CD4-positive, alpha-beta T cell (primary cell): ENCODE measurements around the gene SORCS2. TPM values are rescaled to one million over a fixed set of nuclear protein-coding genes. Genes with fewer than 3 reads are reported as not detected.
A peak's percentile ranks its signal among the peaks of the same experiment; 100 is the strongest.

ENCODE experiments used
- ATAC-seq: fragments of 200-7000 bp; cut with Tn5 transposase; one replicate; pipeline ENCODE4 v1.10.0; 2022; ENCODE audit warnings: mild to moderate bottlenecking; ENCODE audit not compliant: poor library complexity
- CTCF ChIA-PET: fragments of 350-600 bp; sonication (Branson Sonifier 250); formaldehyde crosslinking; loops from one replicate; lab custom pipeline; 2021; ENCODE audit warnings: antibody characterized with exemption, inconsistent platforms; lab: Charles Lee
- POLR2A ChIA-PET: fragments of 350-600 bp; sonication (Branson Sonifier 250); formaldehyde crosslinking; loops from one replicate; lab custom pipeline; 2021; ENCODE audit warnings: antibody characterized with exemption, inconsistent platforms; lab: Charles Lee
- DNase-seq, 14 experiments: peaks; one replicate each; pipeline ENCODE4 v3.0.0-alpha.2; 2013 to 2020; ENCODE audit warnings: mixed read lengths in 2 of 14
- H3K27ac ChIP-seq, 2 donors: one replicate each; pipeline versions ENCODE4 v1.5.1 to v1.7.0; 2013; ENCODE audit warnings: low read length in 2 of 2, low read depth in 1 of 2, mild to moderate bottlenecking in 1 of 2
- H3K27me3 ChIP-seq, 2 experiments: 1 replicate in 1 of 2; 2 replicates in 1 of 2; pipeline versions ENCODE4 v1.6.1 to v1.7.0; 2013; ENCODE audit warnings: low read length in 2 of 2, control low read depth in 1 of 2, mild to moderate bottlenecking in 1 of 2, moderate library complexity in 1 of 2; ENCODE audit not compliant: insufficient read depth in 2 of 2, control insufficient read depth in 1 of 2
- H3K36me3 ChIP-seq: one replicate; pipeline ENCODE4 v1.6.1; 2013; ENCODE audit warnings: low read length, control low read depth; ENCODE audit not compliant: insufficient read depth
- H3K4me1 ChIP-seq: one replicate; pipeline ENCODE4 v1.6.1; 2013; ENCODE audit warnings: low read length, control low read depth; ENCODE audit not compliant: insufficient read depth
- H3K4me3 ChIP-seq: one replicate; pipeline ENCODE4 v1.5.1; 2013; ENCODE audit warnings: mild to moderate bottlenecking, low read length, moderate library complexity
- H3K9me3 ChIP-seq, 2 experiments: 1 replicate in 1 of 2; 2 replicates in 1 of 2; pipeline versions ENCODE4 v1.6.1 to v1.7.0; 2013; ENCODE audit warnings: low read length in 2 of 2, mild to moderate bottlenecking in 2 of 2, control low read depth in 1 of 2, moderate library complexity in 1 of 2; ENCODE audit not compliant: control insufficient read depth in 1 of 2, insufficient read depth in 1 of 2
- H3K27ac Mint-ChIP-seq: one replicate; pipeline ENCODE4 v1.8.0; 2020; ENCODE audit warnings: mixed read lengths
- H3K27me3 Mint-ChIP-seq: one replicate; pipeline ENCODE4 v1.8.0; 2021; ENCODE audit warnings: mixed read lengths
- H3K36me3 Mint-ChIP-seq: one replicate; pipeline ENCODE4 v1.8.0; 2021; ENCODE audit warnings: low read depth, mixed read lengths
- H3K4me1 Mint-ChIP-seq: one replicate; pipeline ENCODE4 v1.8.0; 2021; ENCODE audit warnings: low read depth, mixed read lengths
- H3K4me3 Mint-ChIP-seq: one replicate; pipeline ENCODE4 v1.8.0; 2020; ENCODE audit warnings: mild to moderate bottlenecking, mixed read lengths
- H3K9me3 Mint-ChIP-seq: one replicate; pipeline ENCODE4 v1.8.0; 2020; ENCODE audit warnings: mixed read lengths
- intact Hi-C, 2 experiments: fragments of 100-400 bp; cut with DNase I in 1 of 2; cut with micrococcal nuclease in 1 of 2; formaldehyde crosslinking; loops; one replicate each; pipeline versions ENCODE4 v1.15.1 to v1.9.0; 2023 to 2025; cut with DNase I, micrococcal nuclease
- polyA plus RNA-seq, 2 donors: library from polyadenylated mRNA; unstranded; fragments of 120-200 nt; gene quantifications; one replicate each; pipeline ENCODE4 v1.2.1, GENCODE V29; 2013
- total RNA-seq, 174 experiments: library from RNA in 2 of 174; stranded (reverse) in 2 of 174; gene quantifications; one replicate each; pipeline ENCODE4 v1.2.3 and lab custom pipeline; 2021 to 2026
- TF ChIP-seq, protein P1 (sequence below): fragments of 200-600 bp; IDR thresholded peaks from one replicate; pipeline ENCODE4 v1.8.0; 2022; ENCODE audit warnings: antibody characterized with exemption, mild to moderate bottlenecking

The SORCS2 gene
- total RNA-seq (not detected), total RNA-seq (lab: John Stamatoyannopoulos, UW) (0 to 0.34 (median 0) reads per million in 172 experiments)
- 0.04 TPM for polyA plus RNA-seq (2013, experiment 1 of 2)
- polyA plus RNA-seq (2013, experiment 2 of 2) = 0.27 TPM

GRCh38 chr4:7192252-7193029, at the start of gene SORCS2:
Gene SORCS2, plus strand, starts transcription at chr4:7192538.
- H3K4me1 ChIP-seq = peaks cover 8% of the 10 kb centered on the region
- Mint-ChIP-seq H3K36me3 (no peaks in the 10 kb centered on the region), H3K9me3 (no peaks in the 10 kb centered on the region), H3K4me1 (no peaks in the 10 kb centered on the region), H3K4me3 (peak within 1 kb of the TSS; percentile 62), H3K27me3 (peaks cover 78% of the 10 kb centered on the region), H3K27ac (no peak within 1 kb of the TSS)
- CTCF ChIA-PET = no interaction called here
- intact Hi-C loops = loop anchor here (5.0 to 10.0 kb wide), 4 partner anchors 530 to 792 kb away; no protein-coding TSS in a partner anchor
- H3K36me3 ChIP-seq = no peaks in the 10 kb centered on the region
- POLR2A ChIA-PET = no interaction called here
- TF ChIP-seq, protein P1, sequence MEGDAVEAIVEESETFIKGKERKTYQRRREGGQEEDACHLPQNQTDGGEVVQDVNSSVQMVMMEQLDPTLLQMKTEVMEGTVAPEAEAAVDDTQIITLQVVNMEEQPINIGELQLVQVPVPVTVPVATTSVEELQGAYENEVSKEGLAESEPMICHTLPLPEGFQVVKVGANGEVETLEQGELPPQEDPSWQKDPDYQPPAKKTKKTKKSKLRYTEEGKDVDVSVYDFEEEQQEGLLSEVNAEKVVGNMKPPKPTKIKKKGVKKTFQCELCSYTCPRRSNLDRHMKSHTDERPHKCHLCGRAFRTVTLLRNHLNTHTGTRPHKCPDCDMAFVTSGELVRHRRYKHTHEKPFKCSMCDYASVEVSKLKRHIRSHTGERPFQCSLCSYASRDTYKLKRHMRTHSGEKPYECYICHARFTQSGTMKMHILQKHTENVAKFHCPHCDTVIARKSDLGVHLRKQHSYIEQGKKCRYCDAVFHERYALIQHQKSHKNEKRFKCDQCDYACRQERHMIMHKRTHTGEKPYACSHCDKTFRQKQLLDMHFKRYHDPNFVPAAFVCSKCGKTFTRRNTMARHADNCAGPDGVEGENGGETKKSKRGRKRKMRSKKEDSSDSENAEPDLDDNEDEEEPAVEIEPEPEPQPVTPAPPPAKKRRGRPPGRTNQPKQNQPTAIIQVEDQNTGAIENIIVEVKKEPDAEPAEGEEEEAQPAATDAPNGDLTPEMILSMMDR = no peak
- peak in 11 of 14 experiments; percentile 8 to 66 (median 34) for DNase-seq
- H3K27me3 ChIP-seq = peaks cover 32 to 62% of the 10 kb centered on the region in 2 experiments
- no peaks in the 10 kb centered on the region for H3K9me3 ChIP-seq
- no peak within 1 kb of the TSS for H3K27ac ChIP-seq
- ATAC-seq = peak; percentile 43
- no peak within 1 kb of the TSS for H3K4me3 ChIP-seq

DNA sequence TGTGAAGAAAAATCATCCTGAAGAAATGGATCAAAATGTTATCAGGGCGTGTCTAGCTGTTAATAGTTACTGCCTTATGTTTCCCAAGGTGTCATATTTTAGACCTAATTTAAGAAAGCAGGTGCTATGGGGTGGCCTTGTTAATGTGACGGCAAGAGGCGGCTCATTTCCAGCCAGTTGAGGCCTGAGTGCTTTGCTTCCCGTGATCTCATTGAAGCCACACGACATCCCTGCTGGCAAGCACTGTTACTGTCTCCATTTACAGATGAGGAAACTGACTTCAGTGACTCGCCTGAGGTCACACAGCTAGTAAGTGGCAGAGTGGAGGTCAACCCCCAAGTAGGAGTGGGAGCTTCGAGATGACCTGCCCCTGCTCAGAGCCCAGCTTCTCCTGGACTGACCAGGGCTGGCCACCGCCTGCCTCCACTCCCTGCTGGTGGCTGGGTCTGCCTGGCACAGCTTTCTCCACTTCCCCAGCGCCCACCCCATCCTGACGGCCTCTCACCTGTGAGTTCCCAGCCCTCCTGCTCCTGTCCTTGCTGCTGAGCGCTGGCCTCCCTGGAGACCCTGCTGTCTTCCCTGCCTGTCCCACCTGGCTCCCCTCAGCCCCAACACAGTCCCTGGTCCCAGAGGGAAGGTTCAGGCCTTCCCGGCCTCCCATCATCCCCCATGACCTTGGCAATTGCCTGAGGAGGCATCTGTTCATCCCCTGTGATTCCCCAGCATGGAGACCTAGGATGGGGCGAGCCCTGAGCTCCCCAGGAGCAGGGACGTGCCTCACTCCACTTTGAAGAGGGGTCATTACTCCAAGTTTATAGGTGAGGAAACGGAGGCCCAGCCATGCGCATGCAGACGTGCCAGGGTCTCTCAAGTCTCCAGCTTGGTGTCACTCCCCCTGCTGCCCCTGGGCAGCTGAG, 47.7 kb upstream of the SORCS2 start:
- Histone ChIP-seq H3K9me3 (peaks cover 0 to 5% of the 10 kb centered on the region in 2 experiments), H3K36me3 (no peaks in the 10 kb centered on the region), H3K4me1 (no peaks in the 10 kb centered on the region), H3K27ac (no peak overlapping the region), H3K27me3 (peaks cover 0 to 8% of the 10 kb centered on the region in 2 experiments), H3K4me3 (no peak overlapping the region)
- no peak for ATAC-seq
- CTCF ChIA-PET = no interaction called here
- H3K9me3 Mint-ChIP-seq = no peaks in the 10 kb centered on the region
- H3K27me3 Mint-ChIP-seq = peaks cover 17% of the 10 kb centered on the region
- no peak overlapping the region for H3K27ac Mint-ChIP-seq
- POLR2A ChIA-PET = no interaction called here
- no peaks in the 10 kb centered on the region for H3K4me1 Mint-ChIP-seq
- H3K36me3 Mint-ChIP-seq = no peaks in the 10 kb centered on the region
- TF ChIP-seq, protein P1 = no peak
- intact Hi-C loops = no loop called here
- no peak overlapping the region for H3K4me3 Mint-ChIP-seq
- no peak for DNase-seq

DNA sequence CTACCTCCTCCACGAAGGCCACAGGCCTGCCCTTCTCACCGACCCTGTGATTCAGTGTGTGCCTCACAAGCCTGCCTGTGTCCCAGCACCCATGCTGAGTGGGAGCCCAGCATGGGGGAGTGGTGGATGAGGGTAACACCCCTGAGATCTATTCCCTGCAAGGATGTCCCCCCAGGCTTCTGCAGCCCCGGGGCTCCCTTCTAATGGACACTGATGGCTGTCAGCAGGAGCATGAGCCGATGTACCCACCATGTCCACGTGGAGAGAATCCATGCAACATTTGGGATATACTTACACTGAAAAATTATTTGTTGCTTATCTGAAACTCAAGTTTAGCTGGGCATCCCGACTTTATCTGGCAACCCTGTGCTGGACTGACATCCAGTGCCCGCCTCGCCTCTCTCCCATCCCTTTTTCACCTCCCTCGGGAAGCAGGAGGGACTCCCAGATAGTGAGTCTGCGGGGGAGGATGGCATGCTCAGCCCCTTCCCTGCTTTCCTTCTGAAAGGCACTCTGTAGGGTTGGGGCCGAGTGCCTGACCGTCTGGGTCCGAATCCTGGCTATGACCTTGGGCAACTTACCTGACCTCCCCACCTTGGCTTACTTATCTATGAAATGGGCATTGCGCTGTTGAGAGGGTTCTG, 46.9 kb upstream of the SORCS2 start:
- Histone ChIP-seq H3K27ac (no peak overlapping the region), H3K4me1 (no peaks in the 10 kb centered on the region), H3K27me3 (peaks cover 0 to 6% of the 10 kb centered on the region in 2 experiments), H3K36me3 (no peaks in the 10 kb centered on the region), H3K4me3 (no peak overlapping the region), H3K9me3 (peaks cover 0 to 6% of the 10 kb centered on the region in 2 experiments)
- H3K27me3 Mint-ChIP-seq = peaks cover 13% of the 10 kb centered on the region
- H3K36me3 Mint-ChIP-seq = no peaks in the 10 kb centered on the region
- intact Hi-C loops = no loop called here
- CTCF ChIA-PET = no interaction called here
- POLR2A ChIA-PET = no interaction called here
- ATAC-seq (no peak), DNase-seq (no peak)
- TF ChIP-seq, protein P1 = no peak
- H3K4me3 Mint-ChIP-seq = no peak overlapping the region
- no peak overlapping the region for H3K27ac Mint-ChIP-seq
- H3K9me3 Mint-ChIP-seq = no peaks in the 10 kb centered on the region
- no peaks in the 10 kb centered on the region for H3K4me1 Mint-ChIP-seq
